ENCODE measurements around the gene RBFOX2.

- TF ChIP-seq CTCF (IDR thresholded peaks at IDR 0.05 in 2 of 3, conservative IDR thresholded peaks at IDR 0.05 in 1 of 3; ENCODE audit: control insufficient read depth in 2 of 3, extremely low read depth in 1 of 3, insufficient read depth in 1 of 3, low read depth in 3 of 3, low read length in 3 of 3) (no peak), EP300 (IDR thresholded peaks at IDR 0.05; ENCODE audit: borderline replicate concordance in 1 of 2, control insufficient read depth in 1 of 2, low read depth in 2 of 2, low read length in 2 of 2) (no peak), SMARCA5 (IDR thresholded peaks at IDR 0.05) (no peak), SMAD1 (IDR thresholded peaks at IDR 0.05; ENCODE audit: low read depth, partially characterized antibody) (no peak), POLR2AphosphoS5 (IDR thresholded peaks at IDR 0.05; ENCODE audit: low read length) (no peak), PBX3 (IDR thresholded peaks at IDR 0.05; ENCODE audit: insufficient replicate concordance, low read depth, low read length) (no peak), POLR2A (IDR thresholded peaks at IDR 0.05; ENCODE audit: low read depth, low read length) (no peak), POLR2AphosphoS2 (IDR thresholded peaks at IDR 0.05; ENCODE audit: low read depth, low read length) (no peak), JUND (IDR thresholded peaks at IDR 0.05; ENCODE audit: low read depth, low read length) (no peak), HDAC6 (IDR thresholded peaks at IDR 0.05; ENCODE audit: unreplicated experiment) (no peak)
Measured at GRCh38 chr22:35862697-35863096, 165.9 kb downstream of the RBFOX2 start.

All from GM12878 (cell line).